HG03039 (cell line): ENCODE measurements around the gene ARHGAP15.
A peak's percentile ranks its signal among the peaks of the same experiment; 100 is the strongest.

Experiments
- ATAC-seq: cut with Tn5 transposase; IDR thresholded peaks from one replicate; pipeline ENCODE4 v1.9.1; 2021; ENCODE audit warnings: mild to moderate bottlenecking, moderate library complexity; ENCODE audit not compliant: unreplicated experiment

Gene ARHGAP15

GRCh38 chr2:143476336-143477087 lies 347.3 kb downstream of the ARHGAP15 start:
- ATAC-seq: no peak

DNA sequence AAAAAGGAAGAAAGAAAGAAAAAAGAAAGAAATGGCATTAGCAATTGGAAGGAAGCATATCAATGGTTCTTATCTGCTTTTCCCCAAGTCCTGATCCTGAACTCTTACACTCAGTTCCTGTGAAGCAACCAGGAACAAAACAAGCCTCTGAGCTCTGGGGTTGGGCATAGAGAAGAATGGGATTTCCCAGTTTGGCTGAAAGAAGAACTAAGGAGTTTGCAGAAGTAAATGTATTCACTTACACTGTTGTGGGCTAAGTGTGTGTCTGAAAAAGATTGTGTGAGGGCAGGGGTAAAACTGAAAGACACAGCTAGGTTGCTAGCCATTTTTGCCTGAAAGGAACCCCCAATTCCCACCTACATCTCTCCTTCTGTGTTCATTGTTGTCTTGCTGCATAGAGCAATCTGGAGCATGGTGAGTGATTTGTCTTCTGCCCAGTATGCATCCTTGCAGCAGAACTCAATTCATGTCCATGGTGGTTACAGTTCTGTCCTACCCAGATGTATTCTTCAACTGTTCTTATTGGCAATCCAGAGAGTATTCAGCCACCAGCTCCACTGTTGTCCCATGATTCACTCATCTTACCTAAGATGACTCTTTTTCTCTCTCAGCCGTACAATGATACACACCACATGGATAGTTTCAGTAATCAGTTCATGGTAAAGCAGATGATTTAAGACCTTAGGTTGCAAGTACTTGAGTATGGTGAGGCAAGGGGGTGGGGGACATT lies 348.7 kb downstream of the ARHGAP15 start:
- peak; percentile 73 for ATAC-seq

DNA sequence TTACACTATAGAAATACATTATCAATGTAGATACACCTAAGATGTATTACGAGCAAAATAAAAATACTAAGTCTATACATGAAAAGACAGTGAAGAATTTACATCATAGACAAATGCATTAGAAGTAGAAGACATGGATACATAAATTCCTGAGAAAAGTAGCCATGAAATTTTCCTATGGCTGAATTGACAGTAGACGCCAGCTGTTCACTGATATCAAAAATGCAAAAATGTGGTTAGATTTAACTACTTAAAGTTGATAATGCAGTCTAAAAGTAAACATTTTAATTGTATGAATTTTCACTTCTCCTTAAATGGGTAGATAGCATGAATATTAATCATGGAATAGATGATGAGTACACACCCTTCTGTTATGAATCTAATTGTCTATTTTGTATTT lies 350.9 kb downstream of the ARHGAP15 start:
- ATAC-seq: no peak

GRCh38 chr2:143480601-143481236 lies 351.5 kb downstream of the ARHGAP15 start:
- ATAC-seq: no peak

DNA sequence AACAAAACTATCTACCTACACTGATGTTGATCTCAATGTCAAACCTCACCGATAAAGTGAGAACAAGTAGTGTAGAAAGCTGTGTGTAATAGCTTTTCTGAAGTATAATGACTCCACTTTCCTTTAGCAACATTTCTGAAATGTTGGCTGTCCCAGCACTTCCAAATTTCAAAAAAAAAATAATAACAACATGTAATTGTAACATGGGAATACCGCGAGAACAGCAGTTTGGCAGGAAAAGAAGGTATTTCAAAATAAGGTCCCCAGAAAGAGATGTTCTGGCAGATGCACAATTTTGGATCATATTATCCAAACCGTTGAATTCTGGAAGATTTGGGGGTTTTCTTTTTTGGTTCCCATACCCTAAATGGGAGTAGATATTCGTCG lies 352.0 kb downstream of the ARHGAP15 start:
- no peak for ATAC-seq

- no peak for ATAC-seq
These were observed 352.5 kb downstream of the ARHGAP15 start for GRCh38 chr2:143481733-143482132.

DNA sequence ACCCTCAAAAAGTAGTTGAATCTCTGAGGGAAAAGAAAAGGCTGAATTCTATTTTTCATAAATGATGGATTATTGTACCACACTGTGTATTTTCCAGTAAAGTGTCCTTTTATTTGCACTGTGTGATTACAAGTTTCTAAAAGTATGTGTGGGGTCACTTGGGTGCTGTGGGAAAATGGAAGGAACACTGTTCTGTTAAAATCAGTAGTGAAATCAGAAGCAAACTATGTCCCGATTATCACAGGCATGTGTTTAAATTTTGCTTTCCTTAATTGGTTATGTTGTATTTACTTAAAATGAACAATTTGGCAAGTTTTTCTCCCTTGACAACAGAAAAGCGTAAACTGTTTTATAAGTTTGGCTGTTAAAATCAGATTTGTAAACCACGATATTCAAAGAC lies 353.1 kb downstream of the ARHGAP15 start:
- ATAC-seq: no peak

DNA sequence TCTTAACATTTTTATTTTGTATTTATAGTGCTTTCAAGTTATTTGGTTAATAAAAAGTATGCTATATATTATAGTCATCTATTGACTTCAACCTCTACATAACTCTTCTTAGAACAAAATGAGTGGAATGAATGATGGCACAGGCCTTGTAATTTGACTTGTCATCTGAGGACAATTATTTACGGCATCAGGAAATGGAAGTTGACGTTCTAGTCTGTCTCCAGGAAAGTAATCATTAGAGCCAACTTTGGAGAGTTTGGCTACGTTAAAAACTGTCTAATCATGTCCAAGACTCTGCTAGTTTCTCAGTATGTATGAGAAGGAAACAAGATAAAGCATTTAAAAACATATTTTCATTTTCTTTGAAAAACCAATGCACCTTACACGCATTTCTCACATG lies 353.6 kb downstream of the ARHGAP15 start:
- no peak for ATAC-seq

GRCh38 chr2:143486976-143487375 lies 357.8 kb downstream of the ARHGAP15 start:
- ATAC-seq: no peak

GRCh38 chr2:143489145-143489544 lies 359.9 kb downstream of the ARHGAP15 start:
- no peak for ATAC-seq

DNA sequence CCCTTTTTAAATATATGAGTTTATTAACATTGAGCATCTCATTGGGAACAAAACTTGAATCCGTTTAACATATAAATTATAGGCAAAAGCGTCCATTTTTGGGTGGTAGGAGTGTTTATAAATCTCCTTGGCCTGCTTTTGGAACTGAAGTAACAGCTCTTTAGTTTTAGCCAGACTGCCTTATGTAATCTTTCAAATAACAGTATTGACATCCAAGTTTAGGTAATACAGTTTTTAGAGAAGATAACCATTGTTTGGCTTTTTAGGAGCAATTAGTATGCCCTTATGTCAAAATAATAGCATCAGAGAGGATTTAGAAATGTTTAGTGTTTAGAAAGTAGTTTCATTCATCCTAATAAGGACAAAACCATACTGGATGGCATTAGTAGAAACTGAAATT lies 361.9 kb downstream of the ARHGAP15 start:
- no peak for ATAC-seq

DNA sequence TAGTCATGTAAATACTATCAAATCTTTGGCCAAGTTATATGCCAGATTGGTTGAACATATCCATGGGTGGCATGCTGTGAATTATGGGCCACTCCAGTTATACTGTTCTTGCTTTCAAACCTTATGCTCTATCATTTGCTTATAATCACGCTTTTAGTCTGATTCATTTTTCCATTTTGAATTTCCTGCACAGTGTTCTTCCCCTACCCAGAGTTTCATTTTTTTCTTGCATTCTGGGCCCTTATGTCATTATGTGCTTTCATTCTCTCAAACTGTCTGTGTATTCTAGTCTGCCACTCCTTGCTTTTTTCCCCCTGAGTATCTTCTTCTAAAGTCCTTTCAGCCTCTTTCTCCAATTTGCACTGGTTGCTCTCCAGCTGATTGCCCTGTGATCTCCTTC lies 364.1 kb downstream of the ARHGAP15 start:
- ATAC-seq: no peak

GRCh38 chr2:143497726-143498125 lies 368.5 kb downstream of the ARHGAP15 start:
- ATAC-seq: no peak

DNA sequence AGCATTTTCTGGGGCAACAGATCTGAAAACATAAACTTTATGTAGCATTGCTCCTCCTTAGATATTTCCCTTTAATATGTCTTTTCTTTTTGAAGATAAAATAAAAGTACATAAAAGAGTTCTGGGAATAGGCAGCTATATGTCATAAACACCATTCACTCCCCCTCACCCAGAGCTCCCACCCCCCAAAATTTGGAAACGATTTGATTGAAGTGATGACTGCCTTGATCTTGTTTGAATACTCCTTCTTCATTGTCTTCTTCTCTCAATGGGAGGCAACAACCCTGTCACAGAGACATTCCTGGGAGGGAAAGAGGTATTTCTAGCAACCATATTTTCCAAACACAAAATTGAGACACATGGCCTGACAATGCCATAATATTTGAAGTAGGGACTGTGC lies 369.3 kb downstream of the ARHGAP15 start:
- no peak for ATAC-seq

DNA sequence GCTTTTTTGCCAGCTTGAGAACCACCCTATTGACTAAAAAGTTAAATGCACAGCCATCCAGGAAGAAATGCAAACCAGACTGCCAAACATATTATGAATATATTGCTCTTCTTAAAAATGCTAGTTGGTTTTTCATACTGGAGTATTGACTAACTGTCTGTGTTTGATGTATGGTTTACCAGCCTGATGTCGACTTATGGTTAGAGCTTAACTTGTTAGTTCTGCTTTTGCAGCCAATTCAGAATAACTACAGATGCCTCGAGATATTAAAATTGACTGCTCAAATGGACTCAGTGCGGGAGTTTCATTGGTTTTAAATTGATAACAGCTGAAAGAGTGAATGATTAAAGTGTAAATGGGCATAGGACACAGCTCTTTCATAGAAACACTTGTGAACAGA lies 369.8 kb downstream of the ARHGAP15 start:
- no peak for ATAC-seq

DNA sequence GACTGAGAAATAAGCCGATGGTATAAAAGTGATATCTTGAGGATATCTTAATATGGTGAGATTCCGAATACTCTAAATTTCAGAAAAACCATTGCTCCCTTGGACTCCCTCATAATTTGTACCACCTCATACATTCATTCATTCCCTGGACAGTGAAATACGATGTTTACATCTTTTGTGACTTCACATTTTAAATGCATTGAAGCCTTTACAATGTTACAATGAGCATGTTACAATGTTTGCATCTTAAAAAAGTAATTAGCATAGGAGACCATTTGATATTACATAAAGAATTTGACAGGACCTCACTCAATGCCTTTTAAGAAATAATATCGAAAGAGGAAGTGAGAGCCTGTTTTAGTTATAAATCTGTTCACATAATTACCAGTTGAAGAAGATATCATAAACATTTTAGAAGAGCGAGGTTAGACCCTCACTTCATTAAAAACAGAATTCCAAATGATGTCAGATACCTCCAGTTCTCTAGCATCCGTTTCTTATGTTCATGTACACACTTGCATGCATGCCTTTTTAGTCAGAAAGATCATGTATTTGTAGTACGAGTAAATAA lies 372.0 kb downstream of the ARHGAP15 start:
- no peak for ATAC-seq

- no peak for ATAC-seq
These were observed 374.1 kb downstream of the ARHGAP15 start for GRCh38 chr2:143503280-143503679.

- no peak for ATAC-seq
These were observed 375.2 kb downstream of the ARHGAP15 start for GRCh38 chr2:143504397-143504796.

DNA sequence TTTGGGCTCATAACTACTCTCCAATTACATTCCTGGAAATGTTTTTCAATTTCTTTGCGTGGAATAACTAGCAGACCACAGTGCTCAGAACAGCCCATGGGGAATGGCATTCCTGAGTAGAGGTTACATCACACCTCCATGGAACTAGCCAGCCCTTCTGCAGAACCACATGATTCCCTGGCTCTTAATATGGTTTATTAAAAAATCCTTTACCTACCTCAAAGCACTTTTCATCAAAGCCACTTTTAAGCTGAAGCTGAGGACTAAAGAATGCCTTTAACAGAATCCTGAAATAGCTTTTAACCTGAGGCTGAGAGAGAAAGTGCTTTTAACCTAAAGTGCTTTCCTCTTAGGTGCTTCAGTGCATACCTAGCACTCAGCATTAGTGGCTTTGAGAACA lies 376.3 kb downstream of the ARHGAP15 start:
- ATAC-seq: no peak

DNA sequence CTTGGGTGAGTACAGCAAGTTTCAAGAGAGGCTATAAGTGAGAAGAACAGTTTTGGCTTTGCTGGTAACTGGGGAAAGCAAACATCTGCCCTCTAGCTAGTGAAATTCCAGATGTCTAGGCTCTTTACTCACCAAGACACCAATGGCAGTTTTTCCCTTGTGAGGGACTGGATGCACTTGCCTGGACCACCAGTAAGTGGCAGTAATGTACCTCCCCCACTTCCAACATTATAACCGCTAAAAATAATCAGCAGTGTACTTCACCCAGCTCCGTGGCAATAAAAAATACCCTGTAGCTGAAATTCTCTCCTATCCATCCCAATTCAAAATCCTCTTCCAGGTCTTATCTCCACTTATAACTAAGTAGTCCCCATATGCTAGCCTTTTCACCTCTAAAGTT lies 383.9 kb downstream of the ARHGAP15 start:
- peak; percentile 76 for ATAC-seq

DNA sequence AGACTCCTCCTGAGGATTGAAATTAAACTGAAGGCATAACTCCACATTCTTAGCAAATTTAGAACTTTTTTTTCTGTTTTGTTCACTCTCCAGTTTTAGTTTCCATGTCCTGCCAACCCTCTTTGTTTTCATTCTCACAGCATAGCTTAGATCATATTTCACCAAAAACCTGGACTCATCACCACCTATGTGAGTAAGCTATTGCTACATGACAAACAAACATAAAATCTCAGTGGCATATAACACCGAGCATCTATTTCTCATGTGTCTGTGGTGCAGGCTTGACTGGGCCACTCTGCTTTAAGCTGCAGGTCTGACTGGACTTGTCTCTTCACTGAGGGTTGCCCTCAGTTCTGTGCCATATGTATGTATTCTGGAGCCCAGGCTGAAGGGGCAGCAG lies 385.2 kb downstream of the ARHGAP15 start:
- no peak for ATAC-seq

- ATAC-seq: no peak
These were observed 386.1 kb downstream of the ARHGAP15 start for GRCh38 chr2:143515318-143515717.
